Head of caudate nucleus (tissue), 42 donors: ENCODE data around the gene TPRG1.

Experiments
- DNase-seq, 42 donors: peaks; one replicate each; pipeline versions ENCODE4 v3.0.0 to v3.0.0-alpha.2; 2020 to 2021; ENCODE audit warnings: mixed read lengths in 7 of 42
- intact Hi-C: fragments of 100-400 bp; cut with DNase I; formaldehyde crosslinking; loops from one replicate; pipeline ENCODE4 v1.15.0; 2022

The TPRG1 gene, protein sequence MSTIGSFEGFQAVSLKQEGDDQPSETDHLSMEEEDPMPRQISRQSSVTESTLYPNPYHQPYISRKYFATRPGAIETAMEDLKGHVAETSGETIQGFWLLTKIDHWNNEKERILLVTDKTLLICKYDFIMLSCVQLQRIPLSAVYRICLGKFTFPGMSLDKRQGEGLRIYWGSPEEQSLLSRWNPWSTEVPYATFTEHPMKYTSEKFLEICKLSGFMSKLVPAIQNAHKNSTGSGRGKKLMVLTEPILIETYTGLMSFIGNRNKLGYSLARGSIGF

DNA sequence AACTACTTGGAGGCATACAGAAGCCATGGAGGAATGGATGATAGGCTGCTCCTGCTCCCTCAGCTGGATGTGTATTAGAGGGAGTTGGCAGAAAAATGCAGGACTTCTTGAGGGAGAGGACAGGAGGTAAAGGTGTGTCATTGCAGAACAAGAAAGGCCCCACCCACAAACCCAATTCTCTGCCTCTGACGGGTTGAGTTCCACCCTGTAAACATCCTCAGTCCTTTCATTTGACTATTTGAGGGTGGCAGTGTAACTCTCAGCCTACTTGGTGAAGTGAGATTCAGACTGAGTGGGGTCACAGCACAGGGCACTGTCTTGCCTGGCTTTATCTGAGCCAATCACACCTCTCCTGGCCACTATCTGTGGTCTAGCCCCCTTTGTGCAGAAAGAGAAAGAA, at the start of gene TPRG1:
Gene TPRG1, plus strand, starts transcription at position 265 of the 400 bp plus-strand sequence. CDS start 35,414 bp downstream, outside the sequence.
- DNase-seq = no peak
- intact Hi-C loops = no loop called here

DNA sequence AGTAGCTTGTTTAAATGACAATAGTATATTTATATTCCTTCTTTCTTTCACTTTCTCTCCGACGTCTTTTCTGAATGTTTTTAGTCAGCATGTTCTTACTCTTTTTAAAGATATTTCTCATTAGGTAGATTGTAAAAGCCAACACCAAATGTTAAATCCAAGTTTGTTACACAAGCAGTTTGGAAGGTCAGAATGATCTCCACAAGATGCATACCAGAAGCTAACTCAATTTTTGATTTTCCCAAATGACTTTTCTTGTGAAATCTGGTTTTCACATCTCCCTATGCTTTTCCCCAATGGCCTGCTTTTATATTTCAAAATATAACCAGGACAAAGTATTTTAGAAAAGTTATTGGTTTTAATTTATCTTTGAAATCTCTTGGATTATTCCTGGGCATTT, 49.7 kb upstream of the TPRG1 start:
- intact Hi-C loops = no loop called here
- DNase-seq = no peak

DNA sequence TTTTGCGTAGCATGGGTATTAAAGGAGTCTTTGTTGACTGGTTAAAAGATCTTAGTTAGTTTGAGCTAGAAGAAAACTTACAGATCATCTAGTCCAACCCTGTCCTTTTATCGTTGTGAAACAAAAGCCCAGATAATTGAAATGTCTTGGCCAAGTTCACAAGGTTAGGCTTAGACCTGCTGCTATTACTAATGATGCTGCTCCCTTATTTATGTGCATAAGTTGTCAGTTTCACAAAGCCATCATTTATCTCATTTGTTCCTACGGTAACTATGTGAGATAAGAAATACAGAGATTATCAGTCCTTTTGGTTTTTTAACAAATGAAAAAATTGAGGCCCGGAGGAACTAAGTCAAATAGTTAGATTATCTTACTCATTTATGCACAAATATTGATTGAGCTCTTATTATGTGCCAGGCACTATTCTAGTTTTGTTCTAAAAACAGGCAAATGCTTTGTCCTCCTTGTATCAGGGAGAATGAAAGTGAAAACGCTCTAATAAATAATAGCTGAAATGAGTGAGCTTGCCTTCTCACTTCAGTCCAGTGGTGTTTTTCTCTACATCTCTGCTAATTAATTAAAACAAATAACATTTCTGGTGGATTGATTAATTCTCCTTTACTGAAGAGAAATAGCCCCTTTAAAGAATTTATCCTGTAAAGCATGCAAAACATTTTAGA, 49.1 kb upstream of the TPRG1 start:
- intact Hi-C loops = no loop called here
- no peak for DNase-seq

DNA sequence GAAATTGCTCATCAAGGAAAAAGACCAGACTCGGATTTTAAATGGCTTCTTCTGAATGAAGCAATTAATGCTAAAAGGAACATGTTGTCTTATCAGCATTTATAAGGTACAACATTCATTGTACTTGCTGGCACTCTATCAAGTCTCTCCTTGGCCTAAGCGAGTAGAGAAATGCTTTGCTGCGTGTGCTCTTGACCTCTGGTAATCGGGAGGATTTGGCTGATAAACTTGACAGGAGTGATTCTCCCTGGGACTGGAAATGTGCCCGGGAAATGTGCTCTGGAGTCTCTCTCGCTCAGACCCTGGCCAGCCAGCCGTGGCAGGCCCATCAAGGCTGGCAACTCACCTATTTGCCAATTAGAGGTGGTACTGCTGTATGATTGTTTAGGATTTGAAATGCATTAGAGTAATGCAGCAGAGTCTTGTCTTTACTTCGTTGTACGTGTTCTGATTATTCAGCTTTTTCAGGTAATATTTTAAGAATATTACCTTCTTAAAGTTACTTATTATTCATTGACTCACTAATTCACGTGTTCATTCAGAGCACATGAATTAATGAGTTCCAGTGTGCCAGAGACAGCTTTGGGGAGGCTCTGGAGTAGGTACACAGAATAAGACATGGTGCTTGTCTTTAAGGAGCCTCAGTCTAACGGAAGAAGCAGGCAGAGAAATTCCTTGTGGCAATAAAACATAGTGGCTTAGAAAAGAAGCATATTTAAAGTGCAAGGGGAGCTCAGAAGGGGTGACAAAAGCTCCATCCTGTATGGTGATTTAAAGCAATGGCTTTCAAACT, 48.0 kb upstream of the TPRG1 start:
- DNase-seq = peak in 12 of 42 donors; percentile 3 to 47 (median 16)
- intact Hi-C loops = no loop called here

DNA sequence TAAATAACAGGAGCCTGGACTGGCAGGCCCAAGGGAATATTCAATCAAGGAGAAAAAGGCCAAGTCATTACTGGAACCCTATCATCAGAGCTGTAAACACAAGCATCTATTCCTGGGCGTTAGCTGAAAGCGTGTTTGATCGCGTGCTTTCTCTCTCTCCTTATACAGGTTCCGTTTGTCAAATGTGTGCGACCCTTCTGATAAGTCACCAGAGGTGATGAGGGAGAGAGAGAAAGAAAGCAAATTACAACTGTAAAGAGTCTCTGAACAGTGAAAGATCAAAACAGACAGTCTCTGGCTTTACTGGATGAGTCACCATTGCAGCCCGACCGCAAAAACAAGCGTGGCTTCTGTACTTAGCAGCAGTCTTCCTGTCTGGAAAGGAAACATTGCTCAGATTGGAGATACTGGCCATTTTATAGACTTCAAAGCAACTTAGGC, 39.5 kb upstream of the TPRG1 start:
- DNase-seq = peak in 2 of 42 donors; percentile 7 to 22
- intact Hi-C loops = loop anchor here (10.0 kb wide), 1 partner anchor 157 kb away; no protein-coding TSS in a partner anchor

DNA sequence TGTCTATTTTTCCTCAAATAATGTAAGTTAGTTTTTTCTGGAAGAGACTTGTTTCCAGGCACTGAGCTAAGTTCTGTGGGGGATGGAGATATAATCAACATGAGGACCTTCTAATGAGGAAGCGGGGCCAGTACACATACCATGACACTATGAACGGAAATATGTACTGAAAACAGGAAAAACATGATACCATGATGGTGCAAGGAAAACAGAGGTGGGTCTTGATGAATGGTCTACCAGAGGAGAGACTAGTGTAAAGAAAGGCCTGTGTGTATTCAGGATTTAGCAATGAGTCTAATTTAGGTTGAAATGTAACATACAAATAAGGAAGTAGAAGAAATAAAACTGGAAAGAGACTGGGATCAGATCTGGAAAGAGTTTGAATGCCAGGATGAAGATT, 38.9 kb upstream of the TPRG1 start:
- intact Hi-C loops = loop anchor here (10.0 kb wide), 1 partner anchor 158 kb away; no protein-coding TSS in a partner anchor
- no peak for DNase-seq

DNA sequence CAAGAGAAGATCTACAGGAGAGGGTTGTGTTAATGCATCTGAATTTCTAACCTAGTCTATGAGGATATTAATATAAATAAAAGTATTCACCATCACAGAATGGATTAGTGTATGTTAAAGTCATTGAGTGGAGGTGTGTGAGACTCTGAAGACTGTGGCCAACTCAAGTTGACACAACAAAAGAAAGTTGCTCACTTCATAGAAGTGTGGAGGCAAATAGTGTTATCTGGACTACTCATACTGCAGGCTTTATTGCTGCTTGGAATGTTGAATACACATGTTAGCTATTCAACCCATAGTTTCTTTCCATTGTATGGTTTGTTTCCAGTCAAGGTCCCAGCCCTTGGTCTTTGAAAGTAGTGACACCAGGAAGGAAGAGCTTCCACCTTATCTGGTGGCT, 38.0 kb upstream of the TPRG1 start:
- no peak for DNase-seq
- intact Hi-C loops = loop anchor here (10.0 kb wide), 1 partner anchor 159 kb away; no protein-coding TSS in a partner anchor

DNA sequence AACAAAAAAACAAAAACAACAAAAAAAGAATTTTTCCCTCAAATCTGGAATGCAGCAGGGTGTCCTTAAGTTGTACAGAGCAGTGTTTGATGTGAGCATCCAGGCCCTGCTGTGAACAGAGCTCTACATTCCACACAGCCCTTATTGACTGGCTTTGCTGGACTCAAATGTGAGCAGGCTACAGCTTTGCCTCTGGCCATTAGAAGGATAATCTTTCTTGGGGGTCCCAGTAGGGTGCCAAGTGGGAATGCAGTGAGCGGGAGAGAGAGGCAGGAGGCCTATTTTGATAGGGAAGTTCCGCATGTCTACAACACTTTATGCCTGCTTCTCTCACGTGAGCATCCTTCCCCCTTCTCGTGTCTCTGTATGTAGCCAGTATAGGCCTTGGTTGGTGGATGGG, 34.4 kb upstream of the TPRG1 start:
- intact Hi-C loops = loop anchor here (10.0 kb wide), 1 partner anchor 163 kb away; no protein-coding TSS in a partner anchor
- no peak for DNase-seq

DNA sequence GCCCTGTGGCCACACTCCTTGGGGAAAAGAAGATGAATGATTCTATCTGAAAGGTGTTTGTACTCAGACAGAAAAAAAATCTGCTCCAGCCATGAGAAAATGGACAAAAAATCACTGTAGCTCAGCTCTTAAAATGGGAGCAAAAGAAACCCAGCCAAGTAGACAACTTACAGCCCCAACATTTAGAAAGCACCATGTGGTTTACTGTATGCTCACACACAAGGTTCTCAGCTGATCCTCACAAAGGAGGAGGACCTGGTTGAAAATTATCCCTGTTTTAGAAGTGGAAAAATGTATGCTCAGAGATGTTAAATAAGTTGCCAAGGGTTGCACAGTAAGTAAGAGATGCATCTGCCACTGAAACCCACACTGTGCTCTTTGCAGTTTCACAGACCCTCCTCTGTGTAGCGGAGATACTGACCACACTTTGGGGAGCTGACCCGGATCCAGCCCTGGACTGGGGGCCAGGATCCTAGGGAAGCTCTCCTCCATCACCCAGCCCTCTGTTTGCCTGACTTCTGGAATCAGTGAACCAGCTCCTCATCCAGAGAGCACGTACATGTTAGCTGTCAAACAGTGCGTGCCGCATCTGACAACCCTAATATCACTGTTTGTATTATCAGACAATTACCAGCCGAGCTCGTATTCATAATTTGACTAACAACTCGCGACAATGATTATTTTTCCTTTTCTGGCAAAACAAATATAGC, 32.7 kb upstream of the TPRG1 start:
- intact Hi-C loops = loop anchor here (10.0 kb wide), 1 partner anchor 164 kb away; no protein-coding TSS in a partner anchor

DNA sequence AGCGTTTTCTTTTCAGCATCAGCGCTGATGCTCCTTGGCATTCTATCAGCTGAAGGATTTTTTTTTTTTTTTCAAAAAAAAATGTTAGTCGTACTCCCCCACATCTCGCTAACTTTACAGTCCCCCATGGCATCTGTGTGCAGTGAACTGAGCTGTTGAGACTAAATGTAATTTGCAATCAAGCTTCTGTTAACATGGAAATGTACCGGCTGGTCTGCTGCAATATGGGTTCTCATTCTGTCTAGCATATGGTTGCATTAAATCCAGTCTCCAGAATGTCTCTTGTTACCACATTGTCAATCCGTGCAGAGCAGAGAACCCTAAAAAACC, 32.2 kb upstream of the TPRG1 start:
- intact Hi-C loops = loop anchor here (10.0 kb wide), 1 partner anchor 165 kb away; no protein-coding TSS in a partner anchor
- DNase-seq = no peak

More for the DNA sequence above, 32.7 kb upstream of the TPRG1 start:
- no peak for DNase-seq

DNA sequence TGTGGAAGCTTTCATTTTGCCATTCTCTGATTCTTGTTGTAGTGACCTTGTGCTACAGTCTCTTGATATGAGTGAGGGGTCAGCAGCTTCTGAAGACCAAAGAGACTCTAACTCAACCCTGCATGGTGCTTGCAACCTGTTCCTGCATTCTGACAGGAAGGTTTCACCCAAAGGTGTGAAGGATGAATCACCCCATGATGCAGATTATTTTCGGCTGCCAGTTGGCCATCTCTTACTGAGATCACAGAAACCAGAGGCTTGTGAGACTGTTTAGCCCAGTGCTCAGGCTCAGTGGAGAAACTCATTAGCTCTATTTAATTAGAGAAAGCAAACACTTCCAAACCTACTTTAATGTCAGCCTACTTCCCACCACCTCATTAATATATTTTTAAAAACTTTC, 29.2 kb upstream of the TPRG1 start:
- intact Hi-C loops = loop anchor here (10.0 kb wide), 1 partner anchor 188 kb away; no protein-coding TSS in a partner anchor
- DNase-seq = no peak

DNA sequence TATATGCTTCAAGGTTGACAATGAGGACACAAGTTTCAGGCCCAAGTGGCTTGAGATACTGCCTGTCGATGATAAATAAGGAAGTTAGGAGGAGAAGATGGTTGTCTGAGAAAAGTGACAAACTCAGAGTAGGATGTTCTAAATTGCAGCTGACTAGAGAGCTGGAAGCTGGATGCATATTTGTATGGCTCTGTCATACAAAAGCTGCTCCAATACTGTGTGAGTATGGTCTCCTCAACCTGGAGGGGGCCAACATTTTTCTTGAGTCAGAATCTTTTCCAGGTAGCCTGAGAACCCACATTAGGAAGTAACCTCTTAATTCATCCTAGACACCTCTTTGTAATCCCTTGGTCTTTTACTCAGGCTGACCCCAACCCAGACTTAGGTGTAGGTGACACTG, 28.4 kb upstream of the TPRG1 start:
- intact Hi-C loops = loop anchor here (10.0 kb wide), 1 partner anchor 189 kb away; no protein-coding TSS in a partner anchor
- DNase-seq = no peak

DNA sequence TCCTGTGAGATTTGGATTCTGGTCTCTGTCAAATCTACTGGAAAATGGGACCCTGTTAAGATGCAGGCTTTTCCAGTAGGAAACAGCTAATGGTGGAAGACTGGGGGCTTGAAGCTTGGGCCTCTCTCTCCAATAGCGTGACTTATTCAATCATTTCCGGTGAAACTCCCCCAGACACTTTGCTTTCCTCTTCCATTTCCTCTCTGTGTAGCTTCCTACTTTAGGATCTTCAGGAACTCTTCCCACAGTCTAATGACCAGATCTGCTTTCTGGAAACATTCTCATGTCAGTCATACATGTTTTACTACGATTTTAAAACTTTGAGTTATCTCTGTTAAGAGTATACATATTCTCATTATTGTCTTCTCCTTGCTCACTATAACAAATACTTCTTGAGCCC, 28.0 kb upstream of the TPRG1 start:
- no peak for DNase-seq
- intact Hi-C loops = loop anchor here (10.0 kb wide), 1 partner anchor 189 kb away; no protein-coding TSS in a partner anchor

DNA sequence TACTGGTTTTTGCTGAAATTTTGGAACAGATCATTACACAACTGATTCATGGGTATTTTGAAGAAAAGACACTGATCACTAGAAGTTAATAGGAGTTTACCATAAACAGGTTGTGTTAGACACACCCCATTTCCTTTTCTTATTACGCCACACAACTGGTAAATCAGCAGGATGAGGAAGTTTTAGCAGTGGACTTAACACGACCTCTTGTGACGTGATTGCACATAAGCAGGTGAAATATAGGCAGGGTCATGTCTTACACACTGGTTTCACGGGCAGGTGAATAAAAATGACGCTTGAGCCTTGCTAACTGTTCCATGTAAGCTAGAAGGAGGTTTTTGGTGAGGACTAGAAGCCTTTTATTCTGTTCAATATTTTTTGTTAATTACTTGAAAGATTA, 27.1 kb upstream of the TPRG1 start:
- DNase-seq = no peak

DNA sequence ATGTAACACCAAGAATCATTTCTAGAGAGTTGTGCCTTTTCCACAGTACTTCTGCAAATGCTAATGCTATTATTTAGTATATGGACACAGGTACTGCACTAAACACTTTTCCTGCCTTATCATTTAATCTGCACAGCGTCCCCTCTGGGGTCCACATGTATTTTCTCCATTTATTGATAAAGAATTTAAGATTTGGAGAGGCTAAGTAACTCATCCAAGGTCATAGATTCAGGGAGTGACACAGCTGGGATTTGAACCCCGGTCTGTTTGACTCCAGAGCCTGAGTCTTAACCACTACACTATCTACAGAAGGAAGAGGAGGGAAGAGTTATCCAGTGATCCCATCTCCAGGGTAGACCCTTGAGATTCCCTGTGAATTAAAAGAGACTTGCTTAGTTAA, 24.9 kb upstream of the TPRG1 start:
- intact Hi-C loops = loop anchor here (10.0 kb wide), 1 partner anchor 192 kb away; no protein-coding TSS in a partner anchor
- DNase-seq = no peak

More for the DNA sequence above, 27.1 kb upstream of the TPRG1 start:
- intact Hi-C loops = loop anchor here (10.0 kb wide), 1 partner anchor 190 kb away; no protein-coding TSS in a partner anchor

DNA sequence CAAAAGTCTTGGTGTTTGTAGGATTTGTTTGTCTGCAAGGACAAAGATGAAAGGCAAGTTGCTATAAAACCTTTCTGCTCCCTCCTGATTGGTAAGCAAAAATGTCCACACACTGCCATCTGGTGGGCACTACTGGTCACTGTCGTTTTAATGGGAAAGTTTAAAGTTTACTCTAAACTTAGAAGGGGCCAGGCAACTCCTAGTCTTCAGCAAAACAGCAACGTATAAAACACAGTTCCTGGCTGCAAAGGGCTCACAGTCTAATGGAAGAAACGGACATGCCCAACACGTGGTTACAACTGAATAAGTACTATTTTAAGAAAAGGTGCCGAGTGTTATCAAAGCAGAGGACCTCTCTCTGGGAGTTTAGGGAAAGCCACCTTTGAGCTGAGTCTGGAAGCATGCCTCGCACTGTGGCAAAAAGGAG, 23.7 kb upstream of the TPRG1 start:
- intact Hi-C loops = loop anchor here (2.0 to 10.0 kb wide), 2 partner anchors 193 to 1409 kb away; no protein-coding TSS in a partner anchor
- peak; percentile 12 to 88 (median 69) for DNase-seq

DNA sequence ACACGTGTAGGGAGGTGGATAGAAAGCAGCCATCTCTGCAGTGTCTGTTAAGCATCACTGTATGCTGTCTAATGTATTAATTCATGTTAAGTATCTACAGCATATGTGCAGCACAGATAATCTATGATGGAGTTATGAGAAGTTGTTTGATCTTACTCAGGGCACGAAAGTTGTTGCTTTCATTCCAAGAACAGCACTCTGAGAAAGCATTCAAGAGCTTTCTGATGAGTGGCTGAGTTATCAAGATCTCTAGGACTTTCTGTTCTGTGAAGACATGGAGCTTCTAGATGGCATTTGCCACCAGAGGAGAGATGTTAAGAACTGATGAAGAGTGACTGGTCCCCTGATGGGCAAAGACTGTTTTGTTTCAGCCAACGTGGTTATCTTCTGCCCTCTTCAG, 22.6 kb upstream of the TPRG1 start:
- no peak for DNase-seq
- intact Hi-C loops = loop anchor here (2.0 to 10.0 kb wide), 2 partner anchors 194 to 1410 kb away; no protein-coding TSS in a partner anchor

DNA sequence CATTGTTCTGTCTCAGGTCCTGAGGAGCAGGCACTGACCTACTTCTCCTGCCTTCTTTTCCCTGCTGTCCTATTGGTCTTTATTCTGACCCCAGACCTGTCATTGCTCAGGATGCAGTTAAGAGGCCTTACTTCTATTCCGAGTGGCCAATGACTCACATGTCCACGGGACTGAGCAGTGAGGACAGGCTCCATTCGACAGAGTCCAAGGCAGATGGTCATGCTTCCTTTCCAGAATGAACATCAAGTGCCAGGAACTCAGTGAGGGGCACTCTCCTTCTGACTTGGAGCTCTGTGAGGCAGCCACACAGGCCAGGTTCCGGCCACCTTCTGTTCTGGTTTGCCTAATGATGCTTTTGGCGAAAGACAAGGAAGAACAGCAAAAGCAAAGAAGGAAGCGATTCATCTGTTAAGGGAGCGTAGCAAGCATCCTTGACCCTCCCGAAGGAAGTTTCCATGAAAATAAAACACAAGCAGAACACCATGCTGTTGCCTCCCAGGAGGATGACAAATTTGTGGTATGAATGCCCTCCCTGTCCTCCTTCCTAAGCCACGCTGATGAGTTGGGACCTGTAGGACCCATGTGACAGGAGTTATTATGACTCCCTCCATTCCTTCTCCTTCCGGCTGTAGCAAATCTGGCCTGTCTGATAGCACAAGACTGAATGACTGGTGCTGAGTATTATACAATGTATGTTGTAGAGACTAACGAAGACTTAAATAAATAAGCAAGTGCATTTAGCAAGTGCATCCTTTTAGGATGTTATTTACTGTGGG, 14.4 kb upstream of the TPRG1 start:
- intact Hi-C loops = no loop called here
- DNase-seq = no peak
